MCF 10A (cell line): ENCODE measurements around the gene LRRFIP2. TPM values are rescaled to one million over a fixed set of nuclear protein-coding genes. Genes with fewer than 3 reads are reported as not detected.

ENCODE experiments used
- BruUV-seq: library from RNA; stranded (reverse); fragments of 400-500 nt; replicated peaks from 2 replicates; lab custom pipeline; 2021; lab: Mats Ljungman, UMichigan
- CTCF ChIA-PET: fragments of 300-600 bp; sonication (Branson Sonifier 250); formaldehyde crosslinking; extraction: SDS; loops from one replicate; lab custom pipeline; 2021; ENCODE audit warnings: antibody characterized with exemption, inconsistent platforms; lab: Yijun Ruan, JAX
- POLR2A ChIA-PET: fragments of 300-600, 350-650 bp; sonication (Branson Sonifier 250); formaldehyde crosslinking; extraction: SDS; loops from one replicate; lab custom pipeline; 2020; ENCODE audit warnings: antibody characterized with exemption, inconsistent platforms; lab: Yijun Ruan, JAX
- DNase-seq: peaks from one replicate; pipeline ENCODE4 v3.0.0-alpha.2; 2018; ENCODE audit not compliant: unreplicated experiment
- H3K27ac Mint-ChIP-seq: one replicate; pipeline ENCODE4 v1.8.0; 2022; ENCODE audit warnings: mild to moderate bottlenecking, low read depth, mixed read lengths; ENCODE audit not compliant: unreplicated experiment
- H3K27me3 Mint-ChIP-seq: one replicate; pipeline ENCODE4 v1.8.0; 2022; ENCODE audit warnings: mixed read lengths; ENCODE audit not compliant: insufficient read depth, unreplicated experiment
- H3K36me3 Mint-ChIP-seq: one replicate; pipeline ENCODE4 v1.8.0; 2022; ENCODE audit warnings: mild to moderate bottlenecking, moderate library complexity, mixed read lengths; ENCODE audit not compliant: insufficient read depth, unreplicated experiment
- H3K4me1 Mint-ChIP-seq: one replicate; pipeline ENCODE4 v1.8.0; 2022; ENCODE audit warnings: mixed read lengths; ENCODE audit not compliant: insufficient read depth, unreplicated experiment
- H3K4me3 Mint-ChIP-seq: one replicate; pipeline ENCODE4 v1.8.0; 2022; ENCODE audit warnings: mild to moderate bottlenecking, moderate library complexity, mixed read lengths; ENCODE audit not compliant: unreplicated experiment
- H3K9me3 Mint-ChIP-seq: one replicate; pipeline ENCODE4 v1.8.0; 2022; ENCODE audit warnings: mixed read lengths; ENCODE audit not compliant: unreplicated experiment
- CTCF ChIP-seq: fragments of 200-600 bp; IDR thresholded peaks from one replicate; pipeline ENCODE4 v1.8.0; 2022; ENCODE audit warnings: antibody characterized with exemption, mild to moderate bottlenecking; ENCODE audit not compliant: unreplicated experiment
- intact Hi-C: fragments of 100-400 bp; cut with micrococcal nuclease; formaldehyde crosslinking; loops from 2 replicates; pipeline ENCODE4 v1.14.1; 2022
- total RNA-seq: library from RNA; stranded (reverse); gene quantifications from 2 replicates; pipeline ENCODE4 v1.2.3, GENCODE V29; 2022

LRRFIP2 gene
- total RNA-seq, 1 experiment from 2014 or later: 76.6 TPM

GRCh38 chr3:37118163-37118562, 56.2 kb downstream of the LRRFIP2 start:
- Mint-ChIP-seq H3K27ac (no peak overlapping the region), H3K27me3 (no peaks in the 10 kb centered on the region), H3K9me3 (no peaks in the 10 kb centered on the region), H3K4me3 (no peak overlapping the region), H3K4me1 (peaks cover 8% of the 10 kb centered on the region), H3K36me3 (peaks cover 13% of the 10 kb centered on the region)
- no peak for TF ChIP-seq CTCF
- DNase-seq: no peak
- intact Hi-C loops: no loop called here
- no TSS peak for BruUV-seq
- ChIA-PET POLR2A (no interaction called here), CTCF (interaction anchor here (0.6 kb wide), 1 partner anchor 50 kb away, joined by 4 read pairs; no protein-coding TSS in a partner anchor)

GRCh38 chr3:37117548-37117947, 56.8 kb downstream of the LRRFIP2 start:
- POLR2A ChIA-PET: interaction anchor here (0.7 kb wide), 1 partner anchor 12 kb away, joined by 4 read pairs; no protein-coding TSS in a partner anchor
- intact Hi-C loops: no loop called here
- Mint-ChIP-seq H3K27me3 (no peaks in the 10 kb centered on the region), H3K27ac (no peak overlapping the region), H3K4me1 (peaks cover 8% of the 10 kb centered on the region), H3K9me3 (no peaks in the 10 kb centered on the region), H3K36me3 (peaks cover 19% of the 10 kb centered on the region), H3K4me3 (no peak overlapping the region)
- TF ChIP-seq CTCF: no peak
- no peak for DNase-seq
- CTCF ChIA-PET: interaction anchor here (0.6 to 0.7 kb wide), 4 partner anchors 26 to 215 kb away, joined by 3 to 4 read pairs (median 4); no protein-coding TSS in a partner anchor
- no TSS peak for BruUV-seq

- ChIA-PET CTCF (interaction anchor here (0.6 to 0.7 kb wide), 3 partner anchors 27 to 215 kb away, joined by 3 to 4 read pairs (median 3); no protein-coding TSS in a partner anchor), POLR2A (interaction anchor here (0.7 to 1.8 kb wide), 2 partner anchors 11 to 127 kb away, joined by 4 read pairs; no protein-coding TSS in a partner anchor)
- Mint-ChIP-seq H3K4me1 (peaks cover 8% of the 10 kb centered on the region), H3K36me3 (peaks cover 16% of the 10 kb centered on the region), H3K27ac (no peak overlapping the region), H3K27me3 (no peaks in the 10 kb centered on the region), H3K4me3 (no peak overlapping the region), H3K9me3 (no peaks in the 10 kb centered on the region)
- BruUV-seq: no TSS peak
- intact Hi-C loops: no loop called here
- DNase-seq: no peak
- TF ChIP-seq CTCF: no peak
These were observed 57.4 kb downstream of the LRRFIP2 start for GRCh38 chr3:37116998-37117397.

- no peaks in the 10 kb centered on the region for H3K9me3 Mint-ChIP-seq
- BruUV-seq: no TSS peak
- H3K36me3 Mint-ChIP-seq: peaks cover 8% of the 10 kb centered on the region
- DNase-seq: peak; percentile 10
- H3K4me1 Mint-ChIP-seq: peaks cover 8% of the 10 kb centered on the region
- POLR2A ChIA-PET: interaction anchor here (1.0 to 1.8 kb wide), 6 partner anchors 8 to 129 kb away, joined by 3 to 5 read pairs (median 4); no protein-coding TSS in a partner anchor
- H3K27me3 Mint-ChIP-seq: no peaks in the 10 kb centered on the region
- intact Hi-C loops: no loop called here
- CTCF ChIA-PET: no interaction called here
- no peak for TF ChIP-seq CTCF
- no peak overlapping the region for H3K4me3 Mint-ChIP-seq
- H3K27ac Mint-ChIP-seq: peak overlapping the region; percentile 83
These were observed 58.9 kb downstream of the LRRFIP2 start for GRCh38 chr3:37115446-37115845.
